Thoracic aorta (tissue), 2 donors: ENCODE results near the gene PFKL. TPM values are rescaled to one million over a fixed set of nuclear protein-coding genes. Genes with fewer than 3 reads are reported as not detected.

ENCODE experiments used
- ATAC-seq: fragments of 150-250 bp; one replicate; pipeline ENCODE4 v1.8.0; 2017; ENCODE audit warnings: low read depth; ENCODE audit not compliant: insufficient number of reproducible peaks, low FRiP score
- DNase-seq: peaks from one replicate; pipeline ENCODE4 v3.0.0-alpha.2; 2020; ENCODE audit warnings: low spot score
- H3K27ac ChIP-seq, 2 donors: fragments of 200-600 bp; sonication (generic); 1 replicate in 1 of 2; 2 replicates in 1 of 2; pipeline ENCODE4 v1.5.1; 2016; ENCODE audit warnings: mild to moderate bottlenecking in 2 of 2, moderate library complexity in 2 of 2
- H3K27me3 ChIP-seq: fragments of 200-600 bp; sonication (generic); replicated peaks from 2 replicates; pipeline ENCODE4 v1.6.0; 2016; ENCODE audit warnings: mild to moderate bottlenecking; ENCODE audit not compliant: insufficient read depth
- H3K36me3 ChIP-seq: fragments of 200-600 bp; sonication (generic); one replicate; pipeline ENCODE4 v1.5.1; 2016
- H3K4me1 ChIP-seq, 2 donors: fragments of 200-600 bp; sonication (generic); 1 replicate in 1 of 2; 2 replicates in 1 of 2; pipeline versions ENCODE4 v1.5.1 to v1.6.0; 2016; ENCODE audit warnings: low read depth in 2 of 2, mild to moderate bottlenecking in 1 of 2; ENCODE audit not compliant: control insufficient read depth in 1 of 2
- H3K4me3 ChIP-seq: fragments of 200-600 bp; sonication (generic); 2 replicates; pipeline ENCODE4 v1.5.1; 2016; ENCODE audit warnings: mild to moderate bottlenecking
- H3K9me3 ChIP-seq: fragments of 200-600 bp; sonication (generic); 2 replicates; pipeline ENCODE4 v1.5.1; 2016
- CTCF ChIP-seq: fragments of 200-600 bp; sonication (generic); IDR thresholded peaks from one replicate; pipeline ENCODE4 v1.5.1; 2019; ENCODE audit warnings: antibody characterized with exemption
- total RNA-seq, 2 donors: library from RNA; depleted of rRNA; stranded (reverse); fragments of >200 nt; gene quantifications; one replicate each; pipeline versions ENCODE4 v1.1.0 to v1.2.3, GENCODE V29; 2016

The PFKL gene
- total RNA-seq, 2 donors from 2014 or later, result 91.0 to 119 TPM

- TF ChIP-seq CTCF, result no peak
- no peaks in the 10 kb centered on the region for H3K9me3 ChIP-seq
- H3K36me3 ChIP-seq, result peaks cover 46% of the 10 kb centered on the region
- ATAC-seq (no peak), DNase-seq (no peak)
- no peak overlapping the region for H3K4me3 ChIP-seq
- H3K27ac ChIP-seq, result no peak overlapping the region
- H3K4me1 ChIP-seq, result no peaks in the 10 kb centered on the region
- H3K27me3 ChIP-seq, result no peaks in the 10 kb centered on the region
These were observed 12.9 kb downstream of the PFKL start for GRCh38 chr21:44312716-44313115.

GRCh38 chr21:44313451-44313850, 13.6 kb downstream of the PFKL start:
- ATAC-seq, result no peak
- Histone ChIP-seq H3K4me1 (no peaks in the 10 kb centered on the region), H3K9me3 (no peaks in the 10 kb centered on the region), H3K27ac (no peak overlapping the region), H3K27me3 (no peaks in the 10 kb centered on the region), H3K4me3 (no peak overlapping the region), H3K36me3 (peaks cover 53% of the 10 kb centered on the region)
- no peak for TF ChIP-seq CTCF
- no peak for DNase-seq

DNA sequence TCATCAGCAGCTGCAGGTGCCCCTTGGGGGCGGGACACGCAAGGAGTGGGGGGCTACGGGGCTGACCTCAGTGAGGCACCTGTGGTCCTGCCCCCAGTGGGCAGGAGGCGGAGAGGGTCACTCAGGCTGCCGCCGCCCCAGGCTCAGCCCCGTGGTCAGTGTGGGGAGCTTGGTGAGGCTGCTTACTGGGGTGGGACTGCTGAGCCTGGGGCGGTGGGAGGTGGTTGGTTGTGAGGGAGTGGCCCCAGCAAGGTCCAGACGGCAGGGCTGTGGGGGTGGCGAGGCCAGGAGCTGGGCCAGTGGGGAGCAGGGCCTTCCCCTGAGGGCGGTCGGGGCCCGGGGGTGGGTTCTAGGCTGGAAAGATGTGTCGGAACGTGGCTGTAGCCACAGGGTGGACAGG, 14.3 kb downstream of the PFKL start:
- Histone ChIP-seq H3K4me3 (no peak overlapping the region), H3K27ac (no peak overlapping the region), H3K36me3 (peaks cover 54% of the 10 kb centered on the region), H3K27me3 (no peaks in the 10 kb centered on the region), H3K4me1 (no peaks in the 10 kb centered on the region), H3K9me3 (no peaks in the 10 kb centered on the region)
- no peak for ATAC-seq
- no peak for DNase-seq
- no peak for TF ChIP-seq CTCF

DNA sequence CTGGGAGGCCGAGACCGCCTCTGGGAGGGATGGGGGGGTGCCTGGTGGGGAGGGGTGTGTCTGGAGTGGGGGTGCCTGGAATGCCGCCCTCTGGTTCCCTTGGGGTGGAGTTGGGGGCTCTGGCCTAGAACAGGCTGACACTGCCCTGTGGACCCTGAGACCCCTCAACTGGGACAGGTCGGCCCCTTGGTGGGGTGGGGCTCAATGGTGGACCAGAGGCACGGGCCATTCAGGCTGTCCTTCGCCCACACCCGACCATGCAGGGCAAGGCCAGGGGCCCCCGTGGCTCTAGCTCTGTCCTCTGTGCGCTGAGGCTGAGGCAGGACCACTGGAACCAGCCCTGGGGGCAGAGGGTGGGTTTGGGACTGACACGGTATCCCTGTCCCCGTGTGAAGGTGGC, 14.7 kb downstream of the PFKL start:
- no peaks in the 10 kb centered on the region for H3K4me1 ChIP-seq
- no peak overlapping the region for H3K4me3 ChIP-seq
- no peak overlapping the region for H3K27ac ChIP-seq
- peaks cover 53% of the 10 kb centered on the region for H3K36me3 ChIP-seq
- no peak for TF ChIP-seq CTCF
- DNase-seq (no peak), ATAC-seq (no peak)
- no peaks in the 10 kb centered on the region for H3K9me3 ChIP-seq
- H3K27me3 ChIP-seq, result no peaks in the 10 kb centered on the region

DNA sequence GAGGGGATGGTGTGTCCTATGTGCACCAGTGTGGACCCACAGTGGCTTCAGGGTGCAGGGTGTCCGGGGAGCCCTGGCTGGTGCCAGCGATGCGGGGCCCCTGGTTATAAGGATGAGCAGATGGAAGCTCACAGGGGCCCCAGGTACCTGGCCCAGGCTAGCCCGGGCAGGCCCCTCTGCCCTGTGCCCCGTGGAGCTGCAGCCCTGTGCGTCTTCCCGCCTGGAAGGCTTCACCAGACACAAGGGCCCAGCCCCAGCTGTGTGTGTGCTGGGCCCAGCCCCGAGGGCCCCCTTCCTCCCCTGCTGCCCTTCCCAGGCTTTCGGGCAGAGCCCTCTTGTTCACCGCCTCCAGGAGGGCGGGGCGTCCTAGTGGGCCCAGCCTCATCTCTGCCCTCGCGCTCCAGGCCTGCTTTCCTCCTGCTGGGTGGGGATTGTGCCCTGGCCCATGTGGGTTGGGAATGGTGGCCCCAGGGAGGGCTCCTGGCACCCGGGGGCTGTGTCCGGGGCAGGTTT, 15.9 kb downstream of the PFKL start:
- Histone ChIP-seq H3K27me3 (no peaks in the 10 kb centered on the region), H3K9me3 (no peaks in the 10 kb centered on the region), H3K27ac (no peak overlapping the region), H3K4me1 (no peaks in the 10 kb centered on the region), H3K36me3 (peaks cover 41% of the 10 kb centered on the region), H3K4me3 (no peak overlapping the region)
- no peak for TF ChIP-seq CTCF
- ATAC-seq, result no peak
- DNase-seq, result no peak
